Measurements from ENCODE around the gene HOXB2. TPM values are rescaled to one million over a fixed set of nuclear protein-coding genes. Genes with fewer than 3 reads are reported as not detected.

The HOXB2 gene
- polyA plus RNA-seq, 1 donor: 11.3 TPM

GRCh38 chr17:48552466-48553189 is 7.7 kb upstream of the HOXB2 start:
- DNase-seq: no peak

DNA sequence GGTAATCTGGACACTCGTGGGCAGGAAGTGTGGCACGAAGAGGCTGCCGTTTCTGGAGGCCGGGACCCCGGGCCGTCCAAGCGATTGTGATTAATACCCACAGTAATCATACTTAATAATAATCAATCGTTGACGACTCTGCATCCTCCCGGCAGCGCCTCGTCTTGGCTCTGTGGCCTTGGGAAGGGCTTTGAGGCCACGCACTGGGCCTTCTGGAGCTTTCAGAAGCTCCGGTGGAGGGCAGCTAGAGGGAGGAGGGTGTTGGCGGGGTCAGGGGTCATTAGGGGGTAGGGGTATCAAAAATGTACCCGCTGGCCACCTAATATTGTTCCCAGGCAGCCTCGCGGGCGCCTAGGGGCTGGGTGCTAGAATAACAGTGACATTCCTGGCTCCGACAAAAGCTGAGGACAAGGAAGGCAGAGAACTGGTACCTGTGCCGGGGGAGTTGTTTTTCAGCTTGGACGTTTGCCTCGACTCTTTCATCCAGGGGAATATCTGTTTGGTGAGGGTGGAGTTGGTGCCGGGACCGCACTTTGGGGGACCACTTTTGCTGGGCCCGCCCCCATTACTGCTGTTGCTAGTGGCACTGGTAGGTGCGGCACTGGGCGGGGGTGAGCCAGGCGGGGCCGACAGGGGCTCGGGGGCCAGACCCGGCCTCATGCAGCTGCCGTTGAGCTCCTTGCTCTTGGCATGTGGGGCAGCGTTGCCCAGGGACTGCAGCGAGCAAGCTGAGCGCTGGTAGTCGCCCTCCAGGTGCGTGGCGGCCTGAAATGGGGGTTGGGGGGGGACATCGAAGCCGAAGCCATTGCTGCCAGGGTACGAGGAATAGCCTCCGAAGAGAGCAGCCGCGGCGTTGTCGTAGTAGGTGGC is 6.9 kb upstream of the HOXB2 start:
- DNase-seq: no peak

- DNase-seq: no peak
These were observed 6.3 kb upstream of the HOXB2 start for GRCh38 chr17:48551214-48551555.

DNA sequence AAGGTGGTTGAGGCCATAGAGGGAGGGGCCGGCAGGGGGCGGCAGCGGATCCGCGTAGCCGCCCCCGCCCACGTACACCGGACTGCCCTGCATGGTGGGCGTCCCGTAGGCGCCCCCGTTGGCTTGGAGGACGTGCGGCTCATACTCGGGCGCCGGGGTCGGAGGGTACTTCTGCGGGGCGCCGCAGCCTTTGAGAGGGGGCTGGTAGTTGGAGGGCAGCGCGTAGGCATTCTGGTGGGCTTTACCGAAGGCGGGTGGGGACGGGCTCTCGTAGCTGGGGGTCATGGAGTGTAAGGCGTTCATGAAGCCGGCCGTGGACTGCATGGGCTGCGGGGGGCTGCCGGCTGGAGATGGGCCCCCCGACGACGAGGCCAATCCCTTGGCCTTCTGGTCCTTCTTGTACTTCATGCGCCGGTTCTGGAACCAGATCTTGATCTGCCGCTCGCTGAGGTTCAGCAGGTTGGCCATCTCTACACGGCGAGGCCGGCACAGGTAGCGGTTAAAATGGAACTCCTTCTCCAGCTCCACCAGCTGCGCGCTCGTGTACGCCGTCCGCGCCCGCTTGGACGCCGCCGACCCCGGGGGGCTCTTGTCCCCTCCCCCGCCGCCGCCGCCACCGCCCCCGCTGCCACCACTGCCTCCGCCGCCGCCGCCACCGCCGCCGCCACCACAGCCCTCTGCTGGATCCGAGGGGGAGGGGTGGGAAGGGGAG is 5.7 kb upstream of the HOXB2 start:
- DNase-seq: no peak

- DNase-seq: no peak
These were observed 5.1 kb upstream of the HOXB2 start for GRCh38 chr17:48549914-48550501.

DNA sequence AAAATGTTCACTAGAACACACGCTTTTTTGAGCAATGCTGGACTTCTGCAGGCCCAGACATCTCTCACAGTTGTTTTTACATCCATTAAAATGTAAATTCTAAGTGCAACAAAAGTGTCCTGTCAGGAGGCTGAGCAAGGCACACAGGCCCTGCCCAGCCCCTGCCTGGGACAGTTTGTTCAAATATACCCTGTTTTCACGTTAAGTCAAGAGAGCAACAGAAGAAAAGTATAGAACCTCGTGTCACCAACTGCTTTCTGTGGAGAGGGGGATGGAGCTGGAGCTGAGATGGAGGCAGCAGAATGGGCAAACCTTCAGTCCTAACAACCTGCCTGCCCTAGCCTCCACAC is 4.3 kb upstream of the HOXB2 start:
- no peak for DNase-seq

DNA sequence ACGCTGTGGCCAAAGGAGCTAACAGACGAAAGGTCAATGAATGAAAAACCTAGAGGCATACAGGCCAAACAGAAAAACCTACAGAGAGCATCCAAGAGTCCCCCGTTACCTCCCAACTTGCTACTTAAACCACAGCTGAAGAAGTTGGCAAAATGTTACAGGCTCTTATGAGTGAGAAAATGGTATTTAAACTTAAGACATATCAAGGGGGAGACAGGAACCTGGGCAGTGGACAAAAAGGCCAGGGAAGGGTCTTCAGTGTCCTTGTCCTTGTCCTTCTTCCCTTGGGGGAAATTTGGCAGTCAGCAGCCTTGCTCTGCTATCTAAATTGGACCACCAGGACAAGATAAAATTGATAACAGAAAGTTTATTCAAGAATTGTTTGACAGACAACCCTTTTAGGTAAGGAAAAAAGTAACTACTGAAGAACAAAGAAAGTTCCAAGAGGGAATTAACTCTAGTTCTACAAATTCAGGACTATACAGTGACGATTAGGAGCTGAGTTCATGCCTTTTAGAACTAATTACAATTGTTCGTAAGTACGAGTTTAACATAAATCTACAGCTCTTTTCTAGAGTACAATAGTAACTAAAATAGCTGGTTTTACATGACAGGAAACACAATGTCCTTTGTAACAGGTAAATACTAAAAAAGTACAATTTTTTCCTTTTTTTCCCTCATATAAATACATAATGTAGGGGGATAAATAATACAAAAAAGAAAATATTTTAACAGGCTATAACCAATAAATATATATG is 3.8 kb upstream of the HOXB2 start:
- DNase-seq: no peak

- DNase-seq: no peak
These were observed 3.1 kb upstream of the HOXB2 start for GRCh38 chr17:48547808-48548522.

- DNase-seq: no peak
These were observed 2.3 kb upstream of the HOXB2 start for GRCh38 chr17:48546924-48547807.

GRCh38 chr17:48546137-48546923 is 1.4 kb upstream of the HOXB2 start:
- no peak for DNase-seq

GRCh38 chr17:48545539-48545938 is 630 bp upstream of the HOXB2 start:
- no peak for DNase-seq

DNA sequence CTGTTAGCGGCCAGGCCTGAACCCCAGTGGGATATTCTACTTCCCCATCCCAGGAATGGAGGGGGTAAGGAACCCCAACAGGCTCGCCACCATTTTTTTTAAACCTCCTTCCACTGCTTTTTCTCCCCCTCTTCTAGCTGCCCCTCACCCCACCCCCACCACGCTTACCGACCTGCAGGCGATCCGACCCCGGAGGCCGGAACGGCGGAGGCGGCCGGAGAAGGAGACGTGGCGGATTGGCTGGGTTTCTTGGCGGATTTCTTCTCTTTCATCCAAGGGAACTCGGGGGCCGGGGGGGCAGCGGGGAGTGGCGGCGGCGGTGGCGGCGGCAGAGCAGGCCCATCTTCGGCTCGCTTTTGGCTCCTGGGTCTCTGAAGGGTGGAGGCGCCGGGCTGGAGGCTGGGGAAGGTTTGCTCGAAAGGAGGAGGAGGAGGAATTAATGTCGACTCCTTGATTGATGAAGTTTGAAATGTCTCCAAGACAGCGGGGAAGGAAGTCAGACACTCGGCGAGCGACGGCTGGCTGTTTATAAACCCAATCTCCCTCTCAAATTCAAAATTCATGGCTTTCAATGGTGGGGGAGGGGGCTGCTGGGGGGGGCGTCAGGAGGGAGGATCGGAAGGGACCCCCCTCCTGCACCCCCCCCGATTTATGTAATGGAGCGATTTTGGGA is 424 bp downstream of the HOXB2 start:
- DNase-seq: peak; percentile 68

- no peak for DNase-seq
These were observed 1.0 kb downstream of the HOXB2 start for GRCh38 chr17:48543854-48544348.

- no peak for DNase-seq
These were observed 1.6 kb downstream of the HOXB2 start for GRCh38 chr17:48543107-48543853.

- DNase-seq: no peak
These were observed 2.2 kb downstream of the HOXB2 start for GRCh38 chr17:48542698-48543106.

GRCh38 chr17:48542114-48542656 is 2.7 kb downstream of the HOXB2 start:
- DNase-seq: no peak

DNA sequence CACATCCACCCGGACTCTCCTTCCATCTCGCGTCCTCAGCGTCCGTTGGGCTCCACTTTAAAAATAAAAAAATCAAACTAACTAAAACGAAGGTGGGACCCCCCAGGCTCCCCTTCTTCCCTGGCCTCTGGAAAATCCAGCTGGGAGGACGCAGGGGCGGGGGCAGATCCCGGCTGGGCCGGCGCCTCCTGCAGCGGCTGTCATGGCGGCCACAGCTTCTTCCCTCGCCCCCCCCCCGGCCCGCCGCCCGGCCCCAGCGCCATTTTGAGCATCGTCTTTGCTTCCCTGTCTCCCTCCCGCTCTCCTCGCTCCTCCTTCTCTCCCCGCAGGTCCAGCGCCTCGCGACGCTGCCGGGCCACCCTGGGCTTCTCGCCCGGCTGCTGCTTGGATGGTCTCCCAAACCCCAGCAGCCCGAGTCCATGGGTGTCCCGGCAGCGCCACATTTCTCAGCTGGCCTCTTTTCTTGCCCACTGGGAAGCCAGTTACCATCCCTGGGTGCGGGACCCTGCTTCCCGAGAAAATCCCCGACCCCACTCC is 3.3 kb downstream of the HOXB2 start:
- DNase-seq: peak; percentile 72

Measured in hindlimb muscle (tissue), 1 donor.